Measurements from ENCODE around the gene PEX14.
"Not testable (repeated sequence)": the region's sequence is repeated elsewhere in the genome, so short reads cannot be mapped to it uniquely, and the experiment has no call there.

PEX14 gene

DNA sequence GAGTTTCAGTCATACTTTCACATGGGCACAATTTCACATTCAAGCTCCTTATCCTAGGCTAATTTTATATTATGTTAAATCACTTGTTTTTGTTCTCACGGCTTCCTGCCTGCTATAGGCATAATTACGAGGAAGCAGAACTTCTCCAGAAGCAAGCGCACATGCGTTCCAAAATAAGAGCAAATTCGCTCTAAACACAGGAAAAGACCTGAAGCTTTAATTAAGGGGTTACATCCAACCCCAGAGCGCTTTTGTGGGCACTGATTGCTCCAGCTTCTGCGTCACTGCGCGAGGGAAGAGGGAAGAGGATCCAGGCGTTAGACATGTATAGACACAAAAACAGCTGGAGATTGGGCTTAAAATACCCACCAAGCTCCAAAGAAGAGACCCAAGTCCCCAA lies 25.0 kb upstream of the PEX14 start, which contains the start of gene CORT:
Gene CORT, plus strand, starts transcription at position 281 of the 400 bp plus-strand sequence. CDS start 193 bp downstream, outside the sequence.
- intact Hi-C loops (cut with DNase I): no loop called here
- peak in 3 of 10 donors; percentile 25 to 77 (median 43) for DNase-seq

DNA sequence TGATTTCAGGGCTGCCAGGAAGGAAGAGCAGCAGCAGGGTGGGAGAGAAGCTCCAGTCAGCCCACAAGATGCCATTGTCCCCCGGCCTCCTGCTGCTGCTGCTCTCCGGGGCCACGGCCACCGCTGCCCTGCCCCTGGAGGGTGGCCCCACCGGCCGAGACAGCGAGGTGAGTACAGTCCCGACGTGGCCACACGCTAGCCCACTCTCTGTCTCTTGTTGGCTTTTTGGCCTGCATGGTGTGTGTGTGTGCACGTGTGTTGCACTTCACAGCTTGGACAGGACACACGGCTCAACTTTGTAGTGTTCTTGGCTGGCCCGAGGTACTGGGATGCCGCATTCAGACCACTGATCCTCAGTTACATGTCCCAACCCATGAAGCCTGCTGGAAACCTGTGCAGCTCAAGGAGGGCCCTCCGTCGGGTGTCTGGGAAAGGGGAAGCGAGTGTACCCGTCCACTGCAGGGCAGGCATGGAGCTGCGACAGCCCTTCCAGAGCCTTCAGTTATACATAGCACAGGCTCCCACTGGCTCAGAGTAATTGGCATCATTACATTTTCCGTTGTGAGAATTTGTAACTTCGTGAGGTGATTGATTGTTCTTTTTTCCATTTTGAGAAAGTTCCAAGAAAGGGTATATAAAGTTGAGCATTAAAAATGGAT lies 24.5 kb upstream of the PEX14 start:
- peak in 1 of 10 donors; percentile 71 for DNase-seq

DNA sequence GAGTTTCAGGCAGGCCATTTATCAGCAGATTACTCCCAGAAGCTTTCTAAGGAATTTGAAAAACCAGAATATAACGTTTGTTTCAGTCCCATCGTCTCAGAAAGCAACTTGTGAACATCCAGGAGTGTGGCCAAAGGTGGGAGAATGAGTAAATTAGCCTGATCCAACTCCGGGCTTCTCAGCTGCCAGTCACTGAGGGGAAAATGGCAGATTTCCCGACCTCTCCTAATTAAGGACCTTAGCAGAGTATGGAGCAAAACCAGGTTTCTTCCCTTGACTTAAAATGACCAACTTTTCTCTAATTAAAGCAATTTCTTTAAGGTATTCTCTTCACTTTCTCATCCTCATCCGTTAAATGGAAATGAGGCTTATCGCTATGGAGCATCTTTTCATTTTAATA lies 23.9 kb upstream of the PEX14 start:
- intact Hi-C loops (cut with DNase I): no loop called here
- no peak for DNase-seq

More for the DNA sequence above, 24.5 kb upstream of the PEX14 start:
- intact Hi-C loops (cut with DNase I): no loop called here

DNA sequence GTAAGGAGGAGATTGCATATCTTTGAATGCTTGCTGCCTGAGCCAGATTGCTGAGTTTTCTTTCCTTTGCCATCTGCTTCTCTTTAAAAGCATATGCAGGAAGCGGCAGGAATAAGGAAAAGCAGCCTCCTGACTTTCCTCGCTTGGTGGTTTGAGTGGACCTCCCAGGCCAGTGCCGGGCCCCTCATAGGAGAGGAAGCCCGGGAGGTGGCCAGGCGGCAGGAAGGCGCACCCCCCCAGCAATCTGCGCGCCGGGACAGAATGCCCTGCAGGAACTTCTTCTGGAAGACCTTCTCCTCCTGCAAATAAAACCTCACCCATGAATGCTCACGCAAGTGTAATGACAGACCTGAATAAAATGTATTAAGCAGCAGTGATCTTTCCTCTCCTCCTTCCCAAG lies 23.5 kb upstream of the PEX14 start:
- intact Hi-C loops (cut with DNase I): no loop called here
- no peak for DNase-seq

DNA sequence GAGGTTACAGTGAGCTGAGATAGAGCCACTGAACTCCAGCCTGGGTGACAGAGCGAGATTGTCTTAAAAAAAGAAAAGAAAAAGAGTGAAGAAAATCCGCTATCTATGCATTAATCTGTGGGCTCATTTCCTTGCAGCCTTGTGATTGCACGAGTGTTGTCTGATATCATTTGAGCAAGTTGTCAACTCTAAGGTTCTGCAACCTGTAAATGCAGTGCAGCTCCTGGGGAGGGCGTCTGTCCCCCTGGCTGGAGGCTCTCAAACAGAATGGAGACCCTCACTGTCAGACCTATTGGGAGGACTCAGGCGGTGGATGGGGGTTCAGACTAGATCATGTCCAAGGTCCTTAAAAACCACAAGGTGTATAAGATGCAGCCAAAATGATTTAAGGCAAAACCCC lies 18.7 kb upstream of the PEX14 start:
- no peak for DNase-seq
- intact Hi-C loops (cut with DNase I): no loop called here

DNA sequence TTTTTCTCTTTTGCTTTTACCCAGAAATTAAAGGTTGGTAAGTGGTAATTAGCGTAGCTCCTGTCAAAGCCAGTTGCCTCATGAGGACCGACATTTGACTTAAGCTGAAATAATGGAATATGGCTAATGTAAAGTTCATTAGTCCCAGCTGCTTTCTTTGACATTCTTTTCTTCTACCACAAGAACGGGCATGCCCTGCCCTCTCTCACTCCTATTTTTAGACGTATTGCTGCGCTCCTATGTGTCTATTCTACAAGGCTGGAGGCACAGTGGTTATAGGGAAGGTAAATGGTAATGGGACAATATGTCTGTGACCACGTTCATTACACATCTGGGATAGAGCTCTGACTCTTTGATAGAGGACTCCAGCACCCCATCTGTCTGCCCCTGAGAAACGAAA lies 18.1 kb upstream of the PEX14 start:
- no peak for DNase-seq
- intact Hi-C loops (cut with DNase I): no loop called here

DNA sequence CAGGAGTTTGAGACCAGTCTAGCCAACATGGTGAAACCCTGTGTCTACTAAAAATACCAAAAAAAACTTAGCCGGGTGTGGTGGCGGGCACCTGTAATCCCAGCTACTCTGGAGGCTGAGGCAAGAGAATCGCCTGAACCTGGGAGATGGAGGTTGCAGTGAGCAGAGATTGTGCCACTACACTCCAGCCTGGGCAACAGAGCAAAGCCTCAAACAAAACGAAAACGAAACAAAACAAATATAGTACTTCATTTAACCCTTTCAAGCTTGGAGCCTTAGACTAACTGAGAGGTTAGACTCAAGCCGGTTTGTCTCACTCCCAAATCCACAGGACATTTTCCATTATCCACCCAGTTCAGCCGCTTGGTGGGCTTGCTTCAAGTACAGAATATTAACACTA lies 17.3 kb upstream of the PEX14 start:
- DNase-seq; intact Hi-C loops (cut with DNase I): not testable (repeated sequence)

DNA sequence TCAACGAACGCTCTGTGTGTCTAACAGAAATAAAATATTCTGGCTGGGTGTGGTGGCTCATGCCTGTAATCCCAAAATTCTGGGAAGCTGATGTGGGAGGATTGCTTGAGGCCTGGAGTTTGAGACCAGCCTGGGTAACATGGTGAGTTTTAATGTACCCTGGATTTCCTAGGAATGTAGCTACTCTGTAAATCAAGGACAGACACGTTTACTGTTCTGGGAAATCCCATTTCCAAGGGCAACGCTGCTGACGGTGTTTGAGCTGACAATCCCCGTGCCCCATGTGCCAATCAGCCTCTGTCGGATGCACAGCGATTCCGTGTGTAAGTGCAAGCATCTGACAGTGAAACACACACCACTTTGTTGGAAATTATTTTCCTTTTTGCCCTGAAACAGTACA lies 16.9 kb upstream of the PEX14 start:
- intact Hi-C loops (cut with DNase I): no loop called here
- DNase-seq: no peak

DNA sequence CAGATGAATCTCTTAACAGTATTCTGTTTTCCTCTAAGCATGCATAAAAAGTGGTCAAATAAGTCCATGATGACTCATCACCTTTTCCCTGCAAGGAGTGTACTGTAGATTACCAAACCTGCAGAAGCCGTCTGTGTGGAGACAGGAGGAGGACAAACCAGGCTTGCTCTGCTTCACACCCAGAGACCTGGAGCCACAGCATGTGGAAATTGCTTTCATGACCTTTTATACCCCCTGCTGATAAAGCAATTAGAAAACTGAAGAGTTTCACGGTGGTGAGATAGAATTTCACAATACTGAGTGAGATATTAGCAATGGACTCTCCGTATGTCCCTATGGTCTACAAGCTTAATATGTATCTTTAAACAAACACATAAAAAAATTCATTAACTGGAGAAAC lies 15.6 kb upstream of the PEX14 start:
- intact Hi-C loops (cut with DNase I): no loop called here
- no peak for DNase-seq

DNA sequence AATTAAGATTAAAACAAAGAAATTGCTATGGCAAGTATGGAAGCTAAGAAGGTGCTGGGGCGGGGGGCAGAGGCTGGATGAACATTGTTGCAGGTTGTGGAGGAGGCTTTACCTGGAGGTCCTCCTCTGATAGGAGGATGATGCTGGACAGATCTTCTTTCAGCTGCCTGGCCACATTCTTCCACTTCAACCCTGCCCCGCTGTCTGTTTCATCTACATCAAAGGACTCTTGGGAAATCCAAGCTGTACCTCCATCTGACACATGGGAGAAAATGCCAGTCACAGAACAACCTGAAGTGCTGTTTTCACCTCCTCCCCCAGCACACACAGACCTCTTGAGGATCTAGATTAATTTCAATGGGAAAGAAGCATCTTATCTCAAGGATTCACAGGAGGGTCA lies 7.7 kb upstream of the PEX14 start:
- peak in 1 of 10 donors; percentile 27 for DNase-seq
- intact Hi-C loops (cut with DNase I): no loop called here

DNA sequence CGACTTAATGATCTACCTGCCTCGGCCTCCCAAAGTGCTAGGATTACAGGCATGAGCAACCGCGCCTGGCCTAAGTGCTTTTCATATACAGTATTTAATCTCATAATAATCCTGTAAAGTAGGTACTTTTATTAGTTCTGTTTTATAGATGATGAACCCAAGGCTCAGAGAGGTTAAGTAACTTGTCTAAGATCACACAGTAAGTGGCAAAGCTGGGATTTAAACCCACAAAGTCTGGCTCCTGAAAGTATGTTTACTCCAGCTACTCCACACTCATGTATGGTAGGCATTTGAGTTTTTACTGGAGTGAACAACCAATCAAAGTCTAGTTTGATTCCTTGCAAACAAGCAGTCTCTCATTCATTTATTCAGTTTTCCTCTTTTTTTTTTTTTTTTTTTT lies 4.7 kb upstream of the PEX14 start:
- intact Hi-C loops (cut with DNase I): no loop called here
- DNase-seq: no peak

DNA sequence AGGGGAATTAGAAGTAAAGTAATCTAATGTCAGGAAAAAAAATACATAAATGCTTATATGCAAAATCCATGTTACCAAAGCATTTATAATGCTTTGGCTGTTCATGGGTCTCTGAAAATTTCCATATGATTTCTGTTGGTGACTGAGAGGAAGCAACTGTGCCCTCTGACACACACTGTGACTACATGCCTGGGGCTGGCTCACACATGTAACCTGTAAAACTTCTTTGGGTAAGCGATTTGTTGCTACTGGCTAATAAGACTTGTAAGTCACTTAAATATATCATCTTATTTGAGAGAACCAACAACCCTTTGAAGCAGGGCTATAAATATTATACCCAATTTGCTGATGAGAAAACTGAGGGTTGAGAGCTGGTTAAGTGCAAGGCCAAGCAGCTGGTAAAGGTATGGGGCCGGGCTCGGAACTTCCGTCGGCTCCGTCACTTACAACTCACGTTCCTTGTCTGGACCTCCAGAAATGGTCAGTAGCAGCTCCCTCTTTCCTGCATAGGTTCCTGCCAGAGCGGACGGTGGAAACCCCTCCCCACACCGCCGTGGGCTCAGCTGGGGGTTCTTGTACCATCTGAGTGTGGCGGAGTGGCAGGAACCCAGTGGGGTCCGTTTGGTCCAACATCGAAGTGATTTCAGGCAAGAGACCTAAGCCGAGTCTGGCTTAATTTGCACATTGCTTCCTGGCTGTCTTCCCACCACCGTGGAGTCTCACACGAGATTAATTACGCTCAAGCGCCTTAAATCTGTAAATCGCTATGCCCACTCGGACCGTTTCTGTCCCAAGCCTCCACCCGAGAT lies 3.1 kb upstream of the PEX14 start:
- peak in 2 of 10 donors; percentile 17 to 74 for DNase-seq
- intact Hi-C loops (cut with DNase I): loop anchor here (1.0 to 2.0 kb wide), 2 partner anchors 23 to 41 kb away; partner anchors contain the start of gene CENPS

DNA sequence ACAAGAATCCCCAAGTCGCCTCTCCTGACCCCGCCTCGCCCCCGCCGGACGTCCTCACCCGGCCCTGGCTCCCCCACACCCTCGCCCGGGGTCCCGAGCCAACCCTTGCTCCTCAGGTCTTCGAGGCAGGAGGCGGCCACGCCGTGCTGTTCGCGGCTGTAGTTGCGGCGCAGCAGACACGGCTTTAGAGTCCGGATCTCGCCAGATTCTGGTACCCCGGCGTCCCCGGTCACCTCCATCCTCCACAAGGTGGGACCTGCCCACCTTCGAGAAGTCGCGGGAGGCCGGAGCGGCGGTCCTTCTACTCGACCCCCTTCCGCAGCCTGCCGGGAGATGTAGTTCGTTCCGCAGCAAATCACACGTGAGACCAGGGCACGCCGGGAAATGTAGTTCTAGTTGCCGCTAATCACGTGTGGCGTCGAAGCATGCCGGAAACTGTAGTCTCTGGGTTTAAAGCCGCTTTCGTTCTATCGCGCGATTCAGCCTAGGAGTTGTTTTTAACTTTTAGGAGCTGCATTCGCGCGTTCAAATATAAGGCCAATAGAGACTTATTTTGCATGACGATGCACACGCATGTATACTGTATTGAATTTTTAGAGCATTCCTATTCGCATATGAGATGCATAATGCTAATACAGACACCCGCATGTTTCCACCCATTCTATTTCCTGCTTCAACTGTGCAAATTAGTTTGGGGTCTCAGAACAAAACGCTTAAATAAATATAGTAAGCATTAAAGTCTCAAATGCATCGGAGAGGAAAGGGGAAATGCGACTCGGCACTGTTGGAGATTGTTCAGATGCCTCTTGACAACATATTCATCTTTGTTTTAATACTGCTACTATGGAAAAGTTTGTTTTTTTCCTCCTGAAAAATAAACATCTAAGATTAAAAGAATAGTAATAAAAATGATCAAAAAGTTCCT lies 2.3 kb upstream of the PEX14 start, which contains the start of gene DFFA:
Gene DFFA, minus strand, starts transcription at position 310 of the 925 bp plus-strand sequence. Its CDS starts 71 bp downstream, at position 239.
- peak; percentile 92 to 99 (median 96) for DNase-seq
- intact Hi-C loops (cut with DNase I): loop anchor here (1.0 to 2.0 kb wide), 2 partner anchors 22 to 42 kb away; partner anchors contain the start of gene CENPS

DNA sequence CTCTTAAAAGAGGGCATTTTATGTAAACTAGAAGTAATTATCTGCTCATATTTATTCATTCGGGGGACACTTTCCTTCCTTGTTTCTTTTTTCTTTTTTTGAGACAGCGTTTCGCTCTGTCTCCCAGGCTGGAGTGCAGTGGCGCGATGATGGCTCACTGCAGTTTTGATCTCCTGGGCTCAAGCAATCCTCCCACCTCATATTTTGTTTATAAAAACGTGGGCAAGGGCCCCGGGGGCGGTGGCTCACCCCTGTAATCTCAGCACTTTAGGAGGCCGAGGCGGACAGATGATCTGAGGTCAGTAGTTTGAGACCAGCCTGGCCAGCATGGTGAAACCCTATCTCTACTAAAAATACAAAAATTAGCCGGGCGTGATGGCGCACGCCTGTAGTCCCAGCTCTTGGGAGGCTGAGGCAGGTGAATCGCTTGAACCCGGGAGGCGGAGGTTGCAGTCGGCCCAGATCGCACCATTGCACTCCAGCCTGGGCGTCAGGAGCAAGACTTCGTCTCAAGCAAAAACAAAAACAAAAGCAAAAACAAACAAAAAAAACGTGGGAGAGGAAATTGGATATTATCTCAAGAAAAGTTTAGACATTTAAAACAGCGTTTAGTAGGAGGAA lies 1.5 kb upstream of the PEX14 start:
- intact Hi-C loops (cut with DNase I): loop anchor here (2.0 kb wide), 1 partner anchor 42 kb away; the partner anchor contains the start of gene CENPS
- peak in 1 of 10 donors; percentile 60 for DNase-seq

DNA sequence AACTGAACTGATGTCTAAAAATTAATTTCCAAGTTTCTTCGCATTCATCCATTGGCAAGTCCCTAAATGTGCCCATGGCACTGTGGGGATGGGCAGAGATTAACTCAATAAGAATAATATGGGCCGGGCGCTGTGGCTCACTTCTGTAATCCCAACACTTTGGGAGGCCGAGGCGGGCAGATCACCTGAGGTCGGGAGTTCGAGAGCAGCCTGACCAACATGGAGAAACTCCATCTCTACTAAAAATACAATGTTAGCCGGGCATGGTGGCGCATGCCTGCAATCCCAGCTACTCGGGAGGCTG lies 489 bp upstream of the PEX14 start:
- DNase-seq; intact Hi-C loops (cut with DNase I): not testable (repeated sequence)

DNA sequence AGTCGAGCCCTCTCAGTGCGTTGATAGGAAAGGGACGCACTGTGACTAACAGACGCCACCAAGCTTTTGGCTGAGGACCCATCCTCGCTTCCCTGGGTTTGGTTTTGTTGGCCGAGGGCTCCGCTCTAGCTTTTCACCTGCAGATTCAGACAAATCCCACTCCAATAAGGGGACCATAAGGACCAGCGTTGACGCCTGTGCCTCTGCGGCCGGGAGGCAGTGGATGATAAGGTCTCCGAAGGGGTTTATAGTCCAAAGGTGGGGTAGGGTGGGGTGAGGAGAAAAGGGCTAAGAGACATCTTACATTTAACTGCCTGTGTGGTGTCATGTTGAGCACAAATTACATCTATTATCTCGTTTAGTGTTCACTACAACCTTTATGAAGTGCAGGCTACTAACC lies 760 bp downstream of the PEX14 start:
- peak in 2 of 10 donors; percentile 16 to 17 for DNase-seq
- intact Hi-C loops (cut with DNase I): no loop called here

DNA sequence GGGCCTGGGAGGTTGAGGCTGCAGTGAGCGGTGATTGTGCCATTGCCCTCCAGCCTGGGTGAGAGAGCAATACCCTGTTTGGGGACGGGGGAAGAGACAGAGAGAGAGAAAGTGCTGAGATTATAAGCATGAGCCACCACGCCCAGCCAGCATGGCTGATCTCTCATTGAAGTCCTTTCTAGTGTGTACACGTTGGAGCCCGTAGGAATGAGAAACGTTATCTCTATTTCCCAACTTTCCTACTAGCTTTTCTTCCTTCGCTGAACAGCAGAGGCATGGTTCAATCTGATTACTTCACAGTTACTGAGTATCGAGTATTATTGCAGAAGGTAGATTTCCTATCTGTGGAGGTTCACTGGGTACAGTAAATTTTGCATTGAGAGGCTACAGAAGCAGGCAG lies 4.5 kb downstream of the PEX14 start:
- peak in 1 of 10 donors; percentile 18 for DNase-seq
- intact Hi-C loops (cut with DNase I): no loop called here

DNA sequence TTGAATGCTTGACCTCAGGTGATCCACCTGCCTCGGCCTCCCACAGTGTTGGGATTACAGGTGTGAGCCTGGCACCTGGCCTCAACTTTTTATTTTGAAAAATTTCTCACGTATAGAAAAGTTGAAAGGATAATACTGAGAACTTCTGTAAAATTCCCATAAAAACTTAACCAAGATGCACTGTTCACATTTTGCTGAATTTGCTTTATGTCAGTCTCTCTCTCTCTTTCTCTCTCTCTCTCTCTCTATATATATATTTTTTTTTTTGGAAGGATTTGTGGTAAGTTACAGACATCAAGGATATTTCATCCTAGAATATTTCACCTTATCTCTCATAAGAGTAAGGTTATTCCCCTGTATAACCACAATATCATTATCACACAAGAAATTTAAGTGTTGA lies 5.9 kb downstream of the PEX14 start:
- DNase-seq: peak in 1 of 10 donors; percentile 20
- intact Hi-C loops (cut with DNase I): no loop called here

DNA sequence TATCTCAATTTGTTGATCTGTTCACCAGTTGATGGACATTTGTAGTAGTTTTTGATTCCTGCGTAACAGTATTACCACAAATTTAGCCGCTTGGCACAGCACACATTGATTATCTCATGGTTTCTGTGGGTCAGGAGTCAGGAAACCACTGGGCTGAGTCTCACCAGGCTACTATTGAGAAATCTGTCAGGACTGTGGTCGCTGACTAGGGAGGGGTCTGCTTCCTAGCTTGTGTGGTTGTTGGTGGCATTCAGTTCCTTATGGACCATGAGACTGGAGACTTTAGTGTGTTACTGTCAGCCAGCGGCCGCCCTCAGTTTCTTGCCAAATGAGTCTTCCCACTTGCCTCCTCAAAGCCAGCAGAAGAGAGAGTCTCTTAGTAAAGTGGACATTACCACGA lies 9.8 kb downstream of the PEX14 start:
- DNase-seq: peak in 1 of 10 donors; percentile 28
- intact Hi-C loops (cut with DNase I): no loop called here
